HUES6 (cell line): Measurements from ENCODE around the gene SQSTM1.

Source experiments
- H3K27ac ChIP-seq: 2 replicates; pipeline ENCODE4 v1.7.0; 2013; ENCODE audit warnings: low read depth, mild to moderate bottlenecking, low read length, inconsistent platforms
- H3K27me3 ChIP-seq: 2 replicates; pipeline ENCODE4 v1.6.1; 2013; ENCODE audit warnings: low read length; ENCODE audit not compliant: control insufficient read depth, insufficient read depth
- H3K36me3 ChIP-seq: 2 replicates; pipeline ENCODE4 v1.6.1; 2013; ENCODE audit warnings: low read length; ENCODE audit not compliant: control insufficient read depth, insufficient read depth
- H3K4me1 ChIP-seq: 2 replicates; pipeline ENCODE4 v1.6.1; 2013; ENCODE audit warnings: low read length; ENCODE audit not compliant: control insufficient read depth, insufficient read depth
- H3K4me3 ChIP-seq: 2 replicates; pipeline ENCODE4 v1.5.1; 2013; ENCODE audit warnings: low read depth, low read length
- H3K9ac ChIP-seq: one replicate; pipeline ENCODE4 v1.6.1; 2013; ENCODE audit warnings: mild to moderate bottlenecking, low read length
- H3K9me3 ChIP-seq: 2 replicates; pipeline ENCODE4 v1.6.1; 2013; ENCODE audit warnings: low read depth, low read length; ENCODE audit not compliant: control insufficient read depth, insufficient read depth

Gene SQSTM1

DNA sequence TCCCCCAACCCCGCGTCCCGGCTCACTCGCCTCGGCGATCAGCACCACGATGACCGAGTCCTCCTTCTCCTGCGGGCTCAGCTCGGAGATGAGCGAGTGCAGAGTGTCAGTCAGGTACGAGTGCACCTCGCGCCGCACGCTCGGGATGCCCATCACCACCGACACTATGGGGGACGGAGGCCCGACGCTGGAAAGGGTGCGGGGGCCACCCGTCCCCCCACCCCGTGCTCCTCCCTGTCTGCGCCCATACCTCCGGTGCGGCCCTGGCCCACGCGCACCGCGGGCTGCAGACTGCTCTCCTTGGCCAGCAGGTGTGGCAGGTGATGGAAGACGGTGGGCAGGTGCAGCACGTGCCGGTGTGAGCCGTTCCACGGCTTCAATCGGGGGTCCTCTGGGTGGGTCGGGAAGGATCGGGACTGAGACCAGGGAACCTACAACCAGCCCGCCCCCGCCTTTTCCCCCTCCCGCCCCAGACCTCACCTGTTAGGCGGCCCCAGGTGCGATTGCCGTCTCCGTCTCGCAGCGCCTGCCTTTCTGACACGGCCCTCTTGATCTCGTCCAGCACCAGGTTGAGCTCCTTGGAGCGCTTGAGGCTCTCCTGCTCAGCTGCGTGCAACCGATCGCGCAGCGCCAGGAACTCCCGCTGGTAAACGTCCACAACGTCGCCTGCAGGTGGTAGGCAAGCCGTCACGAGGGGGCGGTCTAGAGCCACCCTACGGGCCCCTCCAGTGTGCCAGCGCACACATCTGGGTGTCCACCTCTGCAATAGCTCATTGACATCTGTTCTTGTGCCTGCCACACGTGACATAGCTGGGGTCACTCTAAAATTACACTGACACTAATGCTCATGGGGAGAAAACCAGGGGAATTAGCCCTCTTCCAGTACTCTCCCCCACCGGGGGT is 19.1 kb upstream of the SQSTM1 start:
- Histone ChIP-seq H3K4me1 (peaks cover 32% of the 10 kb centered on the region), H3K27ac (no peak overlapping the region), H3K27me3 (no peaks in the 10 kb centered on the region), H3K9me3 (no peaks in the 10 kb centered on the region), H3K4me3 (no peak overlapping the region), H3K36me3 (peaks cover 39% of the 10 kb centered on the region), H3K9ac (no peak overlapping the region)

DNA sequence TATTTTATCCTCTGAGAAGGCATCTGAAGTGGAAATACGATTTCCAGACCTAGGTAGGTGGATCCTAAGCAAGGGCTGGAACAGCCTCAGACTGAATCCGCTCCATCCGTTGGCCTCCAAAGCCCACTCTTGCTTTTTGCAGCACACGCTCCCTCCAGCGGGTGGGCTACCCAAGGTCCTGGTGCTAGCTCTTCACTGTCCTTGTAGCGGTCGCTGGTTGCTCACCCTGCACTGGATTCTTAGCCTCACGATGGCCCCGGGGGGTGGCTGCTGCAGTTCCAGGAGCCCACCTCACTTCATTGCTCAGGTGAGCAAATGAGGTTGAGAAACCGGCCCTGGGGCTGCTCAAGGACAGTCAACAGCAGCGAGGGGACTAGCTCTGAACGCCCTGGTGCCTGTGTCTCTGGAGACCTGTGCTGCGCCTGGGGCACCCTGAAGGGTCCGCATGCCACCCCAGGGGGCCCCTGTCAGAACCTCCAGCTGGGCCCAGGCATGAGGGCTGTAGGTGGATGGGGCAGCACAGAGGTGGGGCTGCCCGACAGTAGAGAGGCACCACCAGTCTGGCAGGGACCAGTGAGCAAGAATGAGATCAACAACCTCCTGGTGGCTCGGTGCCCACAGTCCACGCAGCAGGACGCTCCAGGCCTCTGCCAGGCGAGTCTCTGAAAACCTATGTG is 18.4 kb upstream of the SQSTM1 start:
- Histone ChIP-seq H3K9me3 (no peaks in the 10 kb centered on the region), H3K4me1 (peaks cover 32% of the 10 kb centered on the region), H3K27ac (no peak overlapping the region), H3K27me3 (no peaks in the 10 kb centered on the region), H3K36me3 (peaks cover 34% of the 10 kb centered on the region), H3K4me3 (no peak overlapping the region), H3K9ac (no peak overlapping the region)

DNA sequence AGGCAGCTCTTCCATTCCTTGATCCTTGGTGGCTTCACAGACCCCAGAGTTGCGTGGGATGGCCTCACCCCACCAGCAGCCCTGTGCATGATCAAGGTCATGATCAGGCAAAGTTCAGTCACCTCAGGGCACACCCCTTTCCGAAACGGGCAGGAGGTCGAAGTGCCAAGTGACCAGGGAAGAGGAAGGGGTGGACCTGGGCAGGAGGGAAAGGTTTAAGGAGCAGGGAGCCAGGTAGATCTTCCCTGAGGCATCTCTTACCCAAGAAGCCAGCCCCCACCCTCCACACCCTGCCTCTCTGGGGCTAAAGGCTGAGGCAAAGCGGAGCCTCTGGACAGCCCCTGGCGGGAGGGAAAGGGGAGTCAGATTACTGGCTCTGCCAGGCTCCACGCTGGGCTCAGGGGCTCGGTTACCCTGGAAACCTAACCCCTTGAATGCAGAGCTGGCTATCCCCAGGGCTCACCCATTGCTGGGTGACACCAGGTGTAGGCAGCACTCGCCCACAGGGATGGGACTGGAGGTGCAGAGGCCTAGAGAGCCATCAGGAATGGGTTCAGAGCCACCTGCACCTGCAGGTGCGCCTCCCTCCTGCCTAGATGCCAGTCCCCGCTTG is 17.6 kb upstream of the SQSTM1 start:
- no peak overlapping the region for H3K9ac ChIP-seq
- peaks cover 32% of the 10 kb centered on the region for H3K4me1 ChIP-seq
- H3K36me3 ChIP-seq: peaks cover 30% of the 10 kb centered on the region
- no peaks in the 10 kb centered on the region for H3K27me3 ChIP-seq
- H3K4me3 ChIP-seq: no peak overlapping the region
- H3K27ac ChIP-seq: no peak overlapping the region
- no peaks in the 10 kb centered on the region for H3K9me3 ChIP-seq

- H3K36me3 ChIP-seq: peaks cover 21% of the 10 kb centered on the region
- peak overlapping the region; percentile 8; the same call in 1 of the 2 replicates for H3K4me3 ChIP-seq
- no peaks in the 10 kb centered on the region for H3K27me3 ChIP-seq
- no peak overlapping the region for H3K9ac ChIP-seq
- peaks cover 32% of the 10 kb centered on the region for H3K4me1 ChIP-seq
- no peaks in the 10 kb centered on the region for H3K9me3 ChIP-seq
- no peak overlapping the region for H3K27ac ChIP-seq
Measured at GRCh38 chr5:179803651-179804554, 16.8 kb upstream of the SQSTM1 start.

DNA sequence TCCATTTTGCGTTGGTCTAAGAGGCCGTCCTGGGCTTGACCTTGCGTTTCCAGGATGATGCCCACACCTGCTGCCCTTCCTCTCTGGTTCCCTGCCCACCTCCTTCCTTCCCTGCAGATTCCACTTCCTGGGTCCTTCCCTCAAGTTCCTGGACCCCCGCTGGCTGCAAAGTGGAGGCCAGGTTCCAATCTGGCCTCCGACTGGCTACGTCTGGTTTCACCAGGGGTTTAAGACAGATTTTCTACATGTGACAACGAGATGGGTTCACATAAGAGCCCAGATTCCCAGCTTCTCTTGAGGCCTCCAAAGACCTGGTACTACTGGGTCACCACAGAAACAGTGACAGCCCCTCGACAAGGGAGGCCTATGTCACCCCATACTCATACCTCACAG is 16.2 kb upstream of the SQSTM1 start:
- H3K36me3 ChIP-seq: peaks cover 15% of the 10 kb centered on the region
- no peak overlapping the region for H3K27ac ChIP-seq
- H3K4me1 ChIP-seq: peaks cover 32% of the 10 kb centered on the region
- H3K27me3 ChIP-seq: no peaks in the 10 kb centered on the region
- peak overlapping the region; percentile 87 for H3K4me3 ChIP-seq
- no peaks in the 10 kb centered on the region for H3K9me3 ChIP-seq
- peak overlapping the region; percentile 72 for H3K9ac ChIP-seq

- Histone ChIP-seq H3K27ac (no peak overlapping the region), H3K9me3 (no peaks in the 10 kb centered on the region), H3K36me3 (peaks cover 9% of the 10 kb centered on the region), H3K4me3 (peak overlapping the region; percentile 87), H3K4me1 (peaks cover 32% of the 10 kb centered on the region), H3K27me3 (no peaks in the 10 kb centered on the region), H3K9ac (peak overlapping the region; percentile 72)
Measured at GRCh38 chr5:179805070-179805528, 15.6 kb upstream of the SQSTM1 start.

DNA sequence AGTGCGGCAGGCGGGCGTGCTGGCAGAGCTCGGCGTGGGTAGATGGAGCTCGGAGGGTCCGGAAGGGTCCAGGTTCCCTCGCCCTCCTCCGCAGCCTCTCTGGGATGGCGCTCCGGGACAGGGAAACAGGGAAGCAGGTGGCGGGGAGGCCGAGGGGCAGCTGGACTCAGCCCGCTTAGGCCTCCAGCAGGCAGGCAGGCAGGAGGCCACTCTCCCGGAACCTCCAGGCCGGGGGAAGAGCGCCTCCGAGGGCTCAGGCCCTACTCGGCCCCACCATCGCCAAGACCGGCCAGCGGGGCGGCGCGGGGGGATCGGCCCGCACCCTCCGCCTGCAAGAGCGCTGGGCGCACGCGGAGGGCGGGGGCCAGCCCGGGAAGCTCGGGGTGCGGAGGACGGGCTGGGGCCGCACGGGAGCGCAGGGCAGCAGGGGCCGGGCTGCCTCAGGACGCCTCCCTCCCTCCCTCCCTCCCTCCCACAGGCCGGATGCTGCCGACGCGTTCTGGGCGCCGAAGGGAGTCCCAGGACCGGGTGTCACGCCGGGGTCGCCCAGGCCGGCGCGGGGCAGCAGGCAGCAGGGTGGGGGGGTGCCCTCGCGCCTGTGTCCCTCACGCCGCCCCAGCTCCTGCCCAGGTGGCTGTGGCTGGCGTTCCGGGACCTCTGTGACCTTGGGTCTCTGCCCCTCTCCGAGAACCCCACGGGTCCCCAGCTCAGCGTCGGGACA is 15.0 kb upstream of the SQSTM1 start:
- Histone ChIP-seq H3K4me3 (peak overlapping the region; percentile 87), H3K4me1 (peaks cover 32% of the 10 kb centered on the region), H3K36me3 (peaks cover 5% of the 10 kb centered on the region; the same call in 1 of the 2 replicates), H3K9me3 (no peaks in the 10 kb centered on the region), H3K9ac (peak overlapping the region; percentile 72), H3K27me3 (no peaks in the 10 kb centered on the region), H3K27ac (peak overlapping the region; percentile 74; the same call in 1 of the 2 replicates)

- Histone ChIP-seq H3K4me3 (peak within 1 kb of the TSS; percentile 87), H3K36me3 (no peaks in the 10 kb centered on the region), H3K9me3 (no peaks in the 10 kb centered on the region), H3K4me1 (peaks cover 32% of the 10 kb centered on the region), H3K9ac (peak within 1 kb of the TSS; percentile 78), H3K27ac (peak within 1 kb of the TSS; percentile 74; the same call in 1 of the 2 replicates), H3K27me3 (no peaks in the 10 kb centered on the region)
Measured at GRCh38 chr5:179806250-179807048, 14.3 kb upstream of the SQSTM1 start, which contains the start of gene MGAT4B. MGAT4B (minus strand) TSS chr5:179806866; CDS start chr5:179806583, 283 bp downstream.

DNA sequence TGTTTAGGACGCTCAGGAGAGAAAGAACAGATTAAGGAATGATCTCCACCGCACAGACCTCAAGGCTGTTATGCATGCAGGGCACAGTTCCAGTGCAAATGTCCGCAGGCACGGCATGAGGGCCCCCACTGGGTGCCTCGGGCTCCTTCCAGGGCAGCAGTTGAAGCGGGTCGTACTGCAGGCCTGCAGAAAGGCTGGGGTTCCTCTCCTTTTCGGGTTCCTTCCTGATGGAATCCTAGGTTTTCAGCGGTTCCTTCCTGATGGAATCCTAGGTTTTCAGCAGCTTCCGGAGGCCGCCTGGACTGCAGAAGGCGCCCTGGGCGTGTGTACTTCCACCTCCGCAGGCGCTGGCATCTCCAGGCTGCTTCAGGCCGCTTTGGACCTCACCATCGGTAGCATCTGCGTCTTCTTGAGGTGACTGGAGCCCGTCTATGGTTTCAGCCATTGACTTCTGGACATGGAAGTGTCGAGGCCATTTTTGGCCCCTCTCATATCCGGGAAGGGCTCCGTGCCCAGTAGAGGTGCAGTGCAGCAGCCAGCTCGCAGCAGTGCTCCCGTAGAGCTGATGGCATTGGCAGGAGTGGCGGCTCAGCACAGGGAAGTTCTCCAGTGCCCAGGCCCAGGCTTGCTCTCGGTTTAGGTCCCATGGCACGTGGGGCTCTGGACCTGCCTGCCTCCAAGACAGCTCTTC is 8.4 kb upstream of the SQSTM1 start:
- Histone ChIP-seq H3K4me3 (no peak overlapping the region), H3K27ac (no peak overlapping the region), H3K36me3 (peaks cover 20% of the 10 kb centered on the region), H3K27me3 (no peaks in the 10 kb centered on the region), H3K9me3 (no peaks in the 10 kb centered on the region), H3K4me1 (peaks cover 5% of the 10 kb centered on the region; the same call in 1 of the 2 replicates), H3K9ac (no peak overlapping the region)
